ENCODE results near the gene TMEM256. TPM values are rescaled to one million over a fixed set of nuclear protein-coding genes. Genes with fewer than 3 reads are reported as not detected.

Gene TMEM256
- total and polyA plus RNA-seq, 2 donors (not counting 3 experiments of a cell fraction or from before 2014, with no cell fraction given), result 67.4 to 148 TPM

GRCh38 chr17:7406235-7406825, 2.4 kb upstream of the TMEM256 start:
- Histone ChIP-seq H3K4me1 (ENCODE audit: control insufficient read depth, extremely low read depth, insufficient read depth, low read length) (peaks cover 12% of the 10 kb centered on the region), H3K9me3 (replicated peaks; ENCODE audit: control insufficient read depth, insufficient read depth, low read length) (no peaks in the 10 kb centered on the region), H3K9ac (replicated peaks; ENCODE audit: extremely low read depth, insufficient read depth, low read length) (no peak overlapping the region), H3K4me2 (ENCODE audit: insufficient read depth, low read length) (no peak overlapping the region), H3K27me3 (ENCODE audit: control insufficient read depth in 2 of 2, insufficient read depth in 2 of 2, low read length in 2 of 2) (no peaks in the 10 kb centered on the region), H2AFZ (ENCODE audit: low read depth, low read length) (no peak overlapping the region), H4K20me1 (replicated peaks; ENCODE audit: control insufficient read depth, extremely low read depth, insufficient read depth, low read length) (no peaks in the 10 kb centered on the region), H3K9me1 (replicated peaks; ENCODE audit: control insufficient read depth, extremely low read depth, insufficient read depth, low read length) (no peaks in the 10 kb centered on the region), H3K4me3 (replicated peaks in 1 of 3; ENCODE audit: insufficient read depth in 1 of 3, low read depth in 1 of 3, low read length in 3 of 3) (no peak overlapping the region), H3K79me2 (ENCODE audit: control insufficient read depth, insufficient read depth, low read length) (peaks cover 4% of the 10 kb centered on the region), H3K36me3 (ENCODE audit: control insufficient read depth in 2 of 2, extremely low read depth in 1 of 2, insufficient read depth in 2 of 2, low read length in 2 of 2) (peaks cover 0 to 15% of the 10 kb centered on the region in 2 experiments), H3K27ac (ENCODE audit: insufficient read depth, low read depth, low read length) (no peak overlapping the region)
- ChIA-PET POLR2A (no interaction called here), CTCF (interaction anchor here (1.0 to 1.2 kb wide), 3 partner anchors 12 to 155 kb away, joined by 3 read pairs; partner anchors contain the start of genes PLSCR3 and SENP3)
- no peak for TF ChIP-seq JUN (IDR thresholded peaks at IDR 0.05; ENCODE audit: borderline replicate concordance, insufficient read depth, insufficient read length, low read depth)
- TF ChIP-seq CTCF (IDR thresholded peaks at IDR 0.05; ENCODE audit: extremely low read depth in 1 of 2, insufficient read depth in 1 of 2, low read depth in 1 of 2, low read length in 2 of 2), result no peak
- no peak for TF ChIP-seq POLR2A (IDR thresholded peaks at IDR 0.05; ENCODE audit: low read depth, low read length)
- no peak for TF ChIP-seq GATA2 (IDR thresholded peaks at IDR 0.05; ENCODE audit: insufficient read depth, insufficient read length, low read depth, low read length)
- no peak for TF ChIP-seq MAX (IDR thresholded peaks at IDR 0.05; ENCODE audit: insufficient read depth, insufficient read length)
- TF ChIP-seq FOS (IDR thresholded peaks at IDR 0.05; ENCODE audit: borderline replicate concordance, insufficient read depth, low read length), result no peak
- TF ChIP-seq POLR2AphosphoS5 (IDR thresholded peaks at IDR 0.05; ENCODE audit: insufficient read depth, low read depth, low read length), result no peak
- no peak for TF ChIP-seq EZH2 (IDR thresholded peaks at IDR 0.05; ENCODE audit: borderline replicate concordance, low read depth, low read length, severe bottlenecking)
- TF ChIP-seq MYC (IDR thresholded peaks at IDR 0.05; ENCODE audit: low read depth, low read length), result no peak
- intact Hi-C loops (cut with micrococcal nuclease) (no loop called here), dilution Hi-C loops (cut with MboI; ENCODE audit: extremely low pct_ligation_motif_present, low sequenced_read_pairs) (no loop called here)
- DNase-seq (ENCODE audit: low read depth, low spot score) (no peak), FAIRE-seq (no peak)
- BruUV-seq (replicated peaks), result no TSS peak

All from endothelial cell of umbilical vein (primary cell).